Adrenal gland (tissue), 12 donors: ENCODE results near the gene C20orf202. TPM values are rescaled to one million over a fixed set of nuclear protein-coding genes. Genes with fewer than 3 reads are reported as not detected.

Source experiments
- DNase-seq, 7 donors: peaks; one replicate each; pipeline ENCODE4 v3.0.0-alpha.2; 2019 to 2020
- H3K27ac ChIP-seq, 5 donors: fragments of 200-600 bp; sonication (generic) in 4 of 5; 1 replicate in 3 of 5; 2 replicates in 2 of 5; pipeline versions ENCODE4 v1.5.1 to v1.8.0; 2016 to 2020; ENCODE audit warnings: mild to moderate bottlenecking in 1 of 5
- H3K27me3 ChIP-seq: fragments of 200-600 bp; 2 replicates; pipeline ENCODE4 v1.8.0; 2021
- H3K36me3 ChIP-seq, 2 donors: fragments of 200-600 bp; replicated peaks in 1 of 2; 1 replicate in 1 of 2; 2 replicates in 1 of 2; pipeline versions ENCODE4 v1.5.1 to v1.8.0; 2018 to 2022
- H3K4me1 ChIP-seq, 2 donors: fragments of 200-600 bp; replicated peaks in 1 of 2; 1 replicate in 1 of 2; 2 replicates in 1 of 2; pipeline versions ENCODE4 v1.5.1 to v1.8.0; 2018 to 2021
- H3K4me3 ChIP-seq, 4 donors: fragments of 200-600 bp; sonication (generic) in 3 of 4; one replicate each; pipeline ENCODE4 v1.5.1; 2016 to 2018
- H3K9me3 ChIP-seq, 3 donors: fragments of 200-600 bp; sonication (generic) in 1 of 3; replicated peaks in 1 of 3; 1 replicate in 2 of 3; 2 replicates in 1 of 3; pipeline versions ENCODE4 v1.5.1 to v1.8.0; 2016 to 2021
- POLR2A ChIP-seq, 2 donors: fragments of 450-650 bp; IDR thresholded peaks; one replicate each; pipeline ENCODE4 v1.6.1; 2017; ENCODE audit warnings: antibody characterized with exemption in 2 of 2, mild to moderate bottlenecking in 2 of 2, moderate library complexity in 1 of 2
- WGBS, 4 donors: extraction: QIAGEN DNeasy Blood & Tissue Kit in 2 of 4; methylation state at CpG; one replicate each; pipeline versions ENCODE4 v1.1.5 to v1.1.7; 2013 to 2017; 5-methylcytosine and 5-hydroxymethylcytosine counted together
- intact Hi-C, 2 donors: fragments of 100-400 bp; cut with DNase I; formaldehyde crosslinking; loops; one replicate each; pipeline versions ENCODE4 v1.14.1 to v1.15.0; 2022 to 2023
- polyA plus RNA-seq, 3 donors: library from polyadenylated mRNA; stranded (reverse); fragments of 200-250 nt in 2 of 3; fragments of 350-450 nt in 1 of 3; fragmentation: Illumina TruSeq in 1 of 3; extraction: RNeasy Lipid Tissue Mini Kit (QIAGEN cat#74804) in 1 of 3; gene quantifications; one replicate each; pipeline ENCODE4 v1.2.3, GENCODE V29; 2013 to 2014
- total RNA-seq, 9 donors: library from RNA; depleted of rRNA in 4 of 9; stranded (reverse); fragments of >200 nt in 4 of 9; fragments of 120-200 nt in 1 of 9; fragmentation: NEBNext Ultra II Directional in 1 of 9; extraction: Animal tissue kit (Norgen Biotek cat#: 25700) in 1 of 9; gene quantifications; one replicate each; pipeline versions ENCODE4 v1.1.0 to v1.2.4, GENCODE V29; 2013 to 2023
- TF ChIP-seq, protein P1 (sequence below), 6 experiments: fragments of 450-650 bp in 4 of 6; fragments of 200-600 bp in 2 of 6; sonication (generic) in 1 of 6; IDR thresholded peaks; 1 replicate in 5 of 6; 2 replicates in 1 of 6; pipeline versions ENCODE4 v1.5.1 to v1.8.0; 2016 to 2021; ENCODE audit warnings: antibody characterized with exemption in 6 of 6, mild to moderate bottlenecking in 2 of 6, moderate library complexity in 1 of 6
- donor health status: healthy with polysubstance abuse.
- donor health status: Bipolar disorder and iron deficiency.
- donor health status: DM: yes; HTN: yes; CAD: no.
- donor health status: DM: no; HTN: no; CAD: no.
- donor health status: DM: no; HTN: no; CAD: no.
- donor health status: DM: yes; HTN: yes; CAD: no.

The C20orf202 gene
- total and polyA plus RNA-seq, 12 donors: 0.17 to 0.95 (median 0.36) TPM; not detected in 3

DNA sequence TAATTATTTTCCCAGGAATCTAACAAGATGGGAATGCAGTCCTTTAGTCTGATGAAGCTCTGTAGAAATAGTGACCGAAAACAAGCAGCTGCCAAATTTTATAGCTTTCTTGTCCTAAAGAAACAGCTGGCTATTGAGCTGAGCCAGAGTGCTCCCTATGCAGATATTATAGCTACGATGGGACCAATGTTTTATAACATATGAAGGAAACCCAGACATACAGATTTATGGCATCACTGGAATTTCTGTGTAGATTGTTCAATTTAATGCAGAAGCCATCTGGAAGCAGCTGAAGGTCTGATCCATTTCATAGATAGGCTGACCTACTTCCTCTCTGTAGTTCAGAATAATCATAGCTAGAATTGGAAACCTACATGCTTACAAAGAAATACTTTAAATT, 51.0 kb downstream of the C20orf202 start:
- DNase-seq: no peak
- H3K9me3 ChIP-seq: no peaks in the 10 kb centered on the region
- no peak overlapping the region for H3K27ac ChIP-seq
- no peak overlapping the region for H3K4me3 ChIP-seq
- intact Hi-C loops: no loop called here
- 45 to 64% (median 50%) methylated on average over 2 of the region's 2 CpGs for WGBS, 4 donors
- no peaks in the 10 kb centered on the region for H3K36me3 ChIP-seq
- H3K27me3 ChIP-seq: peaks cover 12% of the 10 kb centered on the region
- TF ChIP-seq, protein P1, sequence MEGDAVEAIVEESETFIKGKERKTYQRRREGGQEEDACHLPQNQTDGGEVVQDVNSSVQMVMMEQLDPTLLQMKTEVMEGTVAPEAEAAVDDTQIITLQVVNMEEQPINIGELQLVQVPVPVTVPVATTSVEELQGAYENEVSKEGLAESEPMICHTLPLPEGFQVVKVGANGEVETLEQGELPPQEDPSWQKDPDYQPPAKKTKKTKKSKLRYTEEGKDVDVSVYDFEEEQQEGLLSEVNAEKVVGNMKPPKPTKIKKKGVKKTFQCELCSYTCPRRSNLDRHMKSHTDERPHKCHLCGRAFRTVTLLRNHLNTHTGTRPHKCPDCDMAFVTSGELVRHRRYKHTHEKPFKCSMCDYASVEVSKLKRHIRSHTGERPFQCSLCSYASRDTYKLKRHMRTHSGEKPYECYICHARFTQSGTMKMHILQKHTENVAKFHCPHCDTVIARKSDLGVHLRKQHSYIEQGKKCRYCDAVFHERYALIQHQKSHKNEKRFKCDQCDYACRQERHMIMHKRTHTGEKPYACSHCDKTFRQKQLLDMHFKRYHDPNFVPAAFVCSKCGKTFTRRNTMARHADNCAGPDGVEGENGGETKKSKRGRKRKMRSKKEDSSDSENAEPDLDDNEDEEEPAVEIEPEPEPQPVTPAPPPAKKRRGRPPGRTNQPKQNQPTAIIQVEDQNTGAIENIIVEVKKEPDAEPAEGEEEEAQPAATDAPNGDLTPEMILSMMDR (IDR thresholded peaks at IDR 0.05): no peak
- no peak for TF ChIP-seq POLR2A (IDR thresholded peaks at IDR 0.05)
- H3K4me1 ChIP-seq: no peaks in the 10 kb centered on the region

DNA sequence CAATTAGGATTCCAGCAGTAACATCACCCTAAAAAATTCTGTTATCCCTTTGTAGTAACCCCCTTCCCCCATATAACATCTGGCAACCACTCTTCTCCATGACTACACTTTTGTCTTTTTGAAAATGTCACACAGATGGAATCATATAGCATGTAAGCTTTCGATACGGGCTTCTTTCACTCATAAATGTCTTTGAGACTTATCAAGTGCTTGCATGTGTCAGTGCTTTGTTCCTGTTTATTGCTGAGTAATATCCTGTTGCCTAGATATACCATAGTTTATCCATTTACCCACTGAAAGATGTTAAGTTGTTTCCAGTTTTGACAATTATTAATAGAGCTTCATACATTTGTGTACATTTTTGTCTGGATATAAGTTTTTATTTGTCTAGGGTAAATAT, 52.4 kb downstream of the C20orf202 start:
- 73 to 89% (median 84%) methylated on average over 2 of the region's 2 CpGs for WGBS, 4 donors
- Histone ChIP-seq H3K36me3 (no peaks in the 10 kb centered on the region), H3K27ac (no peak overlapping the region), H3K4me3 (no peak overlapping the region), H3K27me3 (peaks cover 12% of the 10 kb centered on the region), H3K9me3 (no peaks in the 10 kb centered on the region), H3K4me1 (no peaks in the 10 kb centered on the region)
- intact Hi-C loops: no loop called here
- no peak for TF ChIP-seq POLR2A (IDR thresholded peaks at IDR 0.05)
- TF ChIP-seq, protein P1 (IDR thresholded peaks at IDR 0.05): no peak
- DNase-seq: no peak

Other genes with a start within 250 kb of the C20orf202 start
- under 1 TPM in 4 of 9 donors, not detected in 5; 0.06 to 0.39 (median 0.25) TPM for gene RSPO4, start 201.1 kb upstream of the C20orf202 start, total RNA-seq
- under 1 TPM; 0.16 to 0.64 (median 0.20) TPM for gene RSPO4, start 201.1 kb upstream of the C20orf202 start, polyA plus RNA-seq
- gene PSMF1, start 84.9 kb upstream of the C20orf202 start, total RNA-seq: 100 to 1,000 TPM in 6 of 9 donors, 10 to 100 TPM in 3; 38.0 to 363 (median 126) TPM
- 100 to 1,000 TPM in 1 of 3 donors, 10 to 100 TPM in 2; 24.8 to 136 (median 30.0) TPM for gene PSMF1, start 84.9 kb upstream of the C20orf202 start, polyA plus RNA-seq
- 1 to 10 TPM in 2 of 9 donors, under 1 TPM in 5, not detected in 2; 0.42 to 4.1 (median 0.97) TPM for gene TMEM74B, start 18.5 kb upstream of the C20orf202 start, total RNA-seq
- 1 to 10 TPM in 2 of 3 donors, under 1 TPM in 1; 0.24 to 9.5 (median 5.2) TPM for gene TMEM74B, start 18.5 kb upstream of the C20orf202 start, polyA plus RNA-seq
- gene RAD21L1, start 22.6 kb downstream of the C20orf202 start, total RNA-seq: under 1 TPM in 1 of 9 donors, not detected in 8; 0.06 TPM
- under 1 TPM in 1 of 3 donors, not detected in 2; 0.07 TPM for gene RAD21L1, start 22.6 kb downstream of the C20orf202 start, polyA plus RNA-seq
- gene SNPH, start 62.8 kb downstream of the C20orf202 start, total RNA-seq: 10 to 100 TPM in 2 of 9 donors, 1 to 10 TPM in 7; 3.3 to 18.9 (median 5.8) TPM
- 10 to 100 TPM in 1 of 3 donors, 1 to 10 TPM in 2; 2.1 to 12.8 (median 4.2) TPM for gene SNPH, start 62.8 kb downstream of the C20orf202 start, polyA plus RNA-seq
- gene SDCBP2, start 125.7 kb downstream of the C20orf202 start, total RNA-seq: 1 to 10 TPM in 7 of 9 donors, under 1 TPM in 2; 0.43 to 7.6 (median 2.7) TPM
- 1 to 10 TPM; 2.4 to 3.8 (median 3.0) TPM for gene SDCBP2, start 125.7 kb downstream of the C20orf202 start, polyA plus RNA-seq
- 100 to 1,000 TPM in 7 of 9 donors, 10 to 100 TPM in 2; 51.7 to 571 (median 124) TPM for gene FKBP1A, start 189.6 kb downstream of the C20orf202 start, total RNA-seq
- 100 to 1,000 TPM; 111 to 917 (median 149) TPM for gene FKBP1A, start 189.6 kb downstream of the C20orf202 start, polyA plus RNA-seq